Smooth muscle cell (in vitro differentiated cells): ENCODE data around the gene NFIC. TPM values are rescaled to one million over a fixed set of nuclear protein-coding genes. Genes with fewer than 3 reads are reported as not detected.

Experiments used
- DNase-seq: peaks from one replicate; lab custom pipeline; 2025; ENCODE audit not compliant: unreplicated experiment; lab: John Stamatoyannopoulos, UW
- H2AFZ ChIP-seq: fragments of 200-600 bp; sonication (generic); 2 replicates; pipeline ENCODE4 v1.6.0; 2016; ENCODE audit warnings: antibody characterized with exemption, low read depth, mild to moderate bottlenecking
- H3F3A ChIP-seq: fragments of 200-600 bp; sonication (generic); 2 replicates; pipeline ENCODE4 v1.6.0; 2017; ENCODE audit warnings: antibody characterized with exemption, low read depth
- H3K27ac ChIP-seq: fragments of 200-600 bp; sonication (generic); 2 replicates; pipeline ENCODE4 v1.5.1; 2016; ENCODE audit warnings: low read depth, mild to moderate bottlenecking
- H3K27me3 ChIP-seq: fragments of 200-600 bp; sonication (generic); 2 replicates; pipeline ENCODE4 v1.6.1; 2016; ENCODE audit warnings: low read depth, mild to moderate bottlenecking
- H3K36me3 ChIP-seq: fragments of 200-600 bp; sonication (generic); 2 replicates; pipeline ENCODE4 v1.5.1; 2016; ENCODE audit warnings: low read depth
- H3K4me1 ChIP-seq: fragments of 200-600 bp; sonication (generic); 2 replicates; pipeline ENCODE4 v1.5.1; 2016; ENCODE audit warnings: low read depth
- H3K4me2 ChIP-seq: fragments of 200-600 bp; sonication (generic); 2 replicates; pipeline ENCODE4 v1.6.0; 2016; ENCODE audit warnings: mild to moderate bottlenecking
- H3K4me3 ChIP-seq: fragments of 200-600 bp; sonication (generic); 2 replicates; pipeline ENCODE4 v1.5.1; 2016; ENCODE audit warnings: mild to moderate bottlenecking
- H3K79me2 ChIP-seq: fragments of 200-600 bp; sonication (generic); 2 replicates; pipeline ENCODE4 v1.6.0; 2016; ENCODE audit warnings: low read depth, mild to moderate bottlenecking
- H3K9ac ChIP-seq: fragments of 200-600 bp; sonication (generic); 2 replicates; pipeline ENCODE4 v1.6.0; 2016; ENCODE audit warnings: low read depth
- H3K9me3 ChIP-seq: fragments of 200-600 bp; sonication (generic); replicated peaks from 2 replicates; pipeline ENCODE4 v1.5.1; 2016; ENCODE audit warnings: low read depth
- H4K20me1 ChIP-seq: fragments of 200-600 bp; sonication (generic); 2 replicates; pipeline ENCODE4 v1.6.0; 2016; ENCODE audit warnings: low read depth
- CTCF ChIP-seq: fragments of 200-600 bp; sonication (generic); IDR thresholded peaks from 2 replicates; pipeline ENCODE4 v1.5.1; 2017; ENCODE audit warnings: borderline replicate concordance, mild to moderate bottlenecking, antibody characterized with exemption; ENCODE audit not compliant: insufficient read depth, poor library complexity, severe bottlenecking
- WGBS: methylation state at CpG from one replicate; pipeline ENCODE4 v1.1.7; 2016; ENCODE audit warnings: low lambda C conversion rate; 5-methylcytosine and 5-hydroxymethylcytosine counted together
- polyA plus RNA-seq: library from polyadenylated mRNA; unstranded; fragments of >200 nt; fragmentation: Nextera tagmentation; extraction: Ambion mirVana; gene quantifications from 2 replicates; pipeline ENCODE4 v1.2.1, GENCODE V29; 2016
- total RNA-seq: library from RNA; depleted of rRNA; stranded (reverse); fragments of >200 nt; gene quantifications from 2 replicates; pipeline ENCODE4 v1.2.3, GENCODE V29; 2014

Gene NFIC
- total and polyA plus RNA-seq, 2 experiments from 2014 or later, result 7.9 to 33.2 TPM

GRCh38 chr19:3514930-3515329 is 148.5 kb downstream of the NFIC start:
- Histone ChIP-seq H3K9ac (no peak overlapping the region), H3K9me3 (no peaks in the 10 kb centered on the region), H3F3A (no peaks in the 10 kb centered on the region), H3K27me3 (no peaks in the 10 kb centered on the region), H3K4me2 (no peak overlapping the region), H2AFZ (no peak overlapping the region), H3K79me2 (peaks cover 100% of the 10 kb centered on the region), H3K36me3 (no peaks in the 10 kb centered on the region), H3K4me1 (no peaks in the 10 kb centered on the region), H3K27ac (no peak overlapping the region), H3K4me3 (no peak overlapping the region), H4K20me1 (peaks cover 100% of the 10 kb centered on the region)
- TF ChIP-seq CTCF, result no peak
- DNase-seq, result no peak
- WGBS, result 65% methylated on average over 12 of the region's 12 CpGs

GRCh38 chr19:3515891-3516422 is 149.6 kb downstream of the NFIC start:
- Histone ChIP-seq H3K36me3 (no peaks in the 10 kb centered on the region), H3K9me3 (no peaks in the 10 kb centered on the region), H3K4me3 (no peak overlapping the region), H3K27me3 (no peaks in the 10 kb centered on the region), H2AFZ (no peak overlapping the region), H3K4me1 (no peaks in the 10 kb centered on the region), H3F3A (no peaks in the 10 kb centered on the region), H3K4me2 (no peak overlapping the region), H3K79me2 (peaks cover 91% of the 10 kb centered on the region), H3K9ac (no peak overlapping the region), H3K27ac (no peak overlapping the region), H4K20me1 (peaks cover 100% of the 10 kb centered on the region)
- no peak for DNase-seq
- 92% methylated on average over 15 of the region's 15 CpGs for WGBS
- TF ChIP-seq CTCF, result no peak

DNA sequence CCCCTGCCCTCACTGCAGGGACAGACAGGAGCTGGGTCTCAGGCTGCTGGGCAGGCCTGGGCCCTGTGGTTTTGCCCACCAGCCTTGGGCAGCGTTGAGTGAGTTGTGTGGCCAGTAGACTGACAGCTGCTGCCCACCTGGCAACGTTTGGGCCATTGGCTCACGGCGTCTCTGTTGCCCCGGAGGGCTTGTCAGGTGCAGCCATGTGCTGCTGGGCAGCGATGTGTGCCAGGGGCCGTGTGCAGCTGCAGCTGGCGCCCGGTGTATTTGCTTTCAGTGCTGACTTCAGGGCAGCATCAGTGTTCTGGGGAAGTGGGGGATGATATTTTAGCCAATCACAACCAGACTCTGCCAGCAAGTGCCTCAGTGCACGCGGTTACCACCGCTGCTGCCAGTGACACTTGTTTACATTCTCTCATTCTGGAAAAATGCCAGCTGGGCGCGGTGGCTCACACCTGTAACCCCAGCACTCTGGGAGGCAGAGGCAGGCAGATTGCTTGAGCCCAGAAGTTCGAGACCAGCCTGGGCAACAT is 150.4 kb downstream of the NFIC start:
- Histone ChIP-seq H2AFZ (no peak overlapping the region), H3K4me3 (no peak overlapping the region), H3K9ac (no peak overlapping the region), H3K27me3 (no peaks in the 10 kb centered on the region), H3K4me1 (no peaks in the 10 kb centered on the region), H3K36me3 (no peaks in the 10 kb centered on the region), H4K20me1 (peaks cover 100% of the 10 kb centered on the region), H3K9me3 (no peaks in the 10 kb centered on the region), H3K27ac (no peak overlapping the region), H3K79me2 (peaks cover 87% of the 10 kb centered on the region), H3K4me2 (no peak overlapping the region), H3F3A (no peaks in the 10 kb centered on the region)
- WGBS, result 96% methylated on average over 15 of the region's 15 CpGs
- no peak for DNase-seq
- TF ChIP-seq CTCF, result no peak

GRCh38 chr19:3517638-3518037 is 151.3 kb downstream of the NFIC start:
- no peak overlapping the region for H3K4me2 ChIP-seq
- H3K9ac ChIP-seq, result no peak overlapping the region
- WGBS, result 91% methylated on average over 2 of the region's 2 CpGs
- H4K20me1 ChIP-seq, result peaks cover 100% of the 10 kb centered on the region
- peaks cover 87% of the 10 kb centered on the region for H3K79me2 ChIP-seq
- no peak for TF ChIP-seq CTCF
- DNase-seq, result no peak
- no peaks in the 10 kb centered on the region for H3K9me3 ChIP-seq
- no peaks in the 10 kb centered on the region for H3K27me3 ChIP-seq
- H2AFZ ChIP-seq, result no peak overlapping the region
- no peaks in the 10 kb centered on the region for H3K4me1 ChIP-seq
- no peak overlapping the region for H3K27ac ChIP-seq
- H3K36me3 ChIP-seq, result no peaks in the 10 kb centered on the region
- H3F3A ChIP-seq, result no peaks in the 10 kb centered on the region
- no peak overlapping the region for H3K4me3 ChIP-seq
